MG63 (cell line): ENCODE results near the gene C2CD5. TPM values are rescaled to one million over a fixed set of nuclear protein-coding genes. Genes with fewer than 3 reads are reported as not detected.

Experiments used
- DNase-seq: peaks from one replicate; pipeline ENCODE4 v3.0.0-alpha.2; 2020
- H3K27me3 ChIP-seq: fragments of 250-450 bp; sonication (Bioruptor Pico); 2 replicates; pipeline ENCODE4 v1.5.1; 2020; ENCODE audit warnings: mild to moderate bottlenecking, moderate library complexity
- H3K36me3 ChIP-seq: fragments of 250-450 bp; sonication (Bioruptor Pico); 2 replicates; pipeline ENCODE4 v1.5.1; 2020; ENCODE audit warnings: mild to moderate bottlenecking, moderate library complexity
- H3K4me3 ChIP-seq: fragments of 250-450 bp; sonication (Bioruptor Pico); 2 replicates; pipeline ENCODE4 v1.5.1; 2020; ENCODE audit warnings: mild to moderate bottlenecking, moderate library complexity
- H3K9me3 ChIP-seq: fragments of 250-450 bp; sonication (Bioruptor Pico); 2 replicates; pipeline ENCODE4 v1.5.1; 2020; ENCODE audit warnings: mild to moderate bottlenecking, moderate library complexity
- total RNA-seq: library from RNA; depleted of rRNA; stranded (reverse); fragments of >200 nt; shearing (Covaris generic); gene quantifications from 2 replicates; pipeline ENCODE4 v1.2.3, GENCODE V29; 2014; ENCODE audit warnings: low replicate concordance; rRNA removed

C2CD5 gene
- total RNA-seq, 1 experiment from 2014 or later, result 13.1 TPM

DNA sequence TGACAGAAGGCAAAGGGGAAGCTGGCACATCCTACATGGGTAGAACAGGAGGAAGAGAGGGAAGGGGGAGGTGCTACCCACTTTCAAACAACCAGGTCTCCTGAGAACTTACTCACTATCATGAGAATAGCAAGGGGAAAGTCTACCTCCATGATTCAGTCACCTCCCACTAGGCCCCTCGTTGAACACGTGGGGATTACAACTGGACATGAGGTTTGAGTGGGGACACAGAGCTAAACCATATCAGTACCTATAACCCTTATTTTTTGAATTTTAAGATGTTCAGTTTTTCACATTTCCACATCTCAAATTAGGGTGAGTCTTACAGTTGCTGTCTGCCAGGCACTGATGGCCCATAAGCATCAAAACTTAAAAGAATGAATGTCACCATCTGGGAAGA lies 129.6 kb downstream of the C2CD5 start:
- H3K27me3 ChIP-seq, result no peaks in the 10 kb centered on the region
- no peaks in the 10 kb centered on the region for H3K9me3 ChIP-seq
- no peak for DNase-seq
- no peaks in the 10 kb centered on the region for H3K36me3 ChIP-seq
- H3K4me3 ChIP-seq, result no peak overlapping the region

DNA sequence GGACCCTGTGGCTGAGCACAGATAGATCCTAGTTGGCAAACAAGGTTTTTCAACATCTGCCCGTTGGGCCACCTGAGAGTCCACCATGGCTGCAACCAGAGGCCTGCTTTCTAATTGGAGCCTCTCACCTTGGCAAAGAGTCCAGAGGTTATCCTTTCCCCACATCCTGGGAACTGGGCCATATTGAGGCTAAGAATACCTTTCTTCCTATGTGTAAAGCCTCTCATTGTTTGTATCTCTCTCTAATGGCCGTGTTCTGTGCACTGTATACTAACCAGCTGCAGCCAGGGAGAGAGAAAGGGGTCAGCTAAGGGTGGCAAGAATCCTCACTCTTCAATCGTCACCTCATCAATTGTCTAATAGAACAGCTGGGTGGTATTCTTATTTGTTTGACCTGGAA lies 130.8 kb downstream of the C2CD5 start:
- H3K9me3 ChIP-seq, result no peaks in the 10 kb centered on the region
- H3K36me3 ChIP-seq, result no peaks in the 10 kb centered on the region
- DNase-seq, result no peak
- no peak overlapping the region for H3K4me3 ChIP-seq
- H3K27me3 ChIP-seq, result no peaks in the 10 kb centered on the region

DNA sequence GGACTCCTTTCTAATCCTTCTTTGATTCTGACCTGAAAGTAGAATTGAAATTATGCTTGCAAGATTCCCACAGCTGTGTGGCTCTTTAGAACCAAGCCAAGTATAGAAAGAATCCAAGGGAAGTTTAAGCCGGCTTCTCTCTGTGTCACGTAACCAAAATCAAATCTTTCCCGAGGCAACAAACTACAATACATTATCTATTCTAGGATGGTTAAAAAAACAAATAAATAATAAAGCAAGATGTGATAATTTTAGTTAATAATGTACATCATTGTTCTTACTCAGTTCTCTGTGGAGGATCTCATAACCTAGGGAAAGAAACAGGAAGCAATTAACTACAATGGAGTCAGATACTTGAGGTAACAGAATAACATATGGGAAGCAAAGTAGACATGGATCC lies 131.8 kb downstream of the C2CD5 start:
- no peak for DNase-seq
- no peaks in the 10 kb centered on the region for H3K36me3 ChIP-seq
- H3K27me3 ChIP-seq, result no peaks in the 10 kb centered on the region
- no peak overlapping the region for H3K4me3 ChIP-seq
- H3K9me3 ChIP-seq, result no peaks in the 10 kb centered on the region

DNA sequence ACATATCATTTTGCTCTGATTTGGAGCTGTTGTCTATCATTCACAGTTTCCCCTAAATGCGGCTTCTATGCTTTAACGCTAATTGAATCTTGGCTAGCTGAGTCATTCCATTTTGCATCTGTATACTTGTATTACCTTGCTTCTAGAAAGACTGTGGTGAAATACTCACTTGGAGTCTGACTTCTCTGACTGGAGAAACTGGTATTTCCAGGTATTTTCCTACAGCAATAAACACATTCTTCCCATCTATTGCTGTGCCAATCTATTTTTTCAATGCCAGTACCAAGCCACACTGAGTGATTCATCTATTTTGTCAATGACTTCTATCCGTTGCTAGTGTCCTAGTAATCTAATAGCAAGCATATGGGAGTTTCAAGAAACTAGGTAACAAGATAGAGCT lies 133.9 kb downstream of the C2CD5 start:
- Histone ChIP-seq H3K4me3 (no peak overlapping the region), H3K9me3 (no peaks in the 10 kb centered on the region), H3K36me3 (no peaks in the 10 kb centered on the region), H3K27me3 (no peaks in the 10 kb centered on the region)
- DNase-seq, result no peak

DNA sequence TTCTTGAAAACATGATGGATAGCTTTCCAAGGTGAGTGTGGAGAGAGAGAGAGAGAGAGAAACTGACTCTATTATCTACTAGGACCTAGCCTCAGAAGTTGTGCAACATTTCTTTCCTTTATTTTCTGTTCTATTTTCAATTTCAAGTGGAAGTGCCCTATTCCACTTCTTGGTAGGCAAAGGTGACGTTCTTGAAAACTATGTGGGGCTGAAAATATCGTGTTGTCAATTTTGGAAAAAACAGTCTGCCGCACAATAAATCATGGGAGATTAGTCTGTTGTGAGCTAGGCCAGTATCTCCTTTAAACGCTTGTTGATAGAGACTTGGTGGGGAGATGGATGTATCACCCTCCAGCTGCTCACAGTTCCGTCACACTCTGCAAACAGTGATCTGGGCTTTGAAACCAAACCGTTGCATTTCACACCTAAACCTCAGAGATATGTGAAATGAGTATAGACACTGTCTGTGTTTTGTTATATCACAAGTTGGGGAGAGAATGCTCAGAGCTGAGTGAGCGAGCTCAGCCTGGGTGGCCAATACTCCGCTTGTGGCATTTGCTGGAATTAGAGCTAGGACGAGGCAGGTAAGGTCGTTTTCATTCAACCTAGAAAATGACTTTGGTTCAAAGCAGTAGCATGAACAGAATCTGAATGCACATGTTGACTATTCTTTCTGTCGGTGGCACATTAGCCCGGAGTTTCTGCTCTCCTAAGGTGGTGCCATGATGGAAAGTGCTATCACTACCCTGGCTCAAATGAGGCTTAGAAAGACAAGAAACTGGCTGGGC lies 134.8 kb downstream of the C2CD5 start:
- Histone ChIP-seq H3K9me3 (no peaks in the 10 kb centered on the region), H3K4me3 (no peak overlapping the region), H3K36me3 (no peaks in the 10 kb centered on the region), H3K27me3 (no peaks in the 10 kb centered on the region)
- DNase-seq, result no peak

DNA sequence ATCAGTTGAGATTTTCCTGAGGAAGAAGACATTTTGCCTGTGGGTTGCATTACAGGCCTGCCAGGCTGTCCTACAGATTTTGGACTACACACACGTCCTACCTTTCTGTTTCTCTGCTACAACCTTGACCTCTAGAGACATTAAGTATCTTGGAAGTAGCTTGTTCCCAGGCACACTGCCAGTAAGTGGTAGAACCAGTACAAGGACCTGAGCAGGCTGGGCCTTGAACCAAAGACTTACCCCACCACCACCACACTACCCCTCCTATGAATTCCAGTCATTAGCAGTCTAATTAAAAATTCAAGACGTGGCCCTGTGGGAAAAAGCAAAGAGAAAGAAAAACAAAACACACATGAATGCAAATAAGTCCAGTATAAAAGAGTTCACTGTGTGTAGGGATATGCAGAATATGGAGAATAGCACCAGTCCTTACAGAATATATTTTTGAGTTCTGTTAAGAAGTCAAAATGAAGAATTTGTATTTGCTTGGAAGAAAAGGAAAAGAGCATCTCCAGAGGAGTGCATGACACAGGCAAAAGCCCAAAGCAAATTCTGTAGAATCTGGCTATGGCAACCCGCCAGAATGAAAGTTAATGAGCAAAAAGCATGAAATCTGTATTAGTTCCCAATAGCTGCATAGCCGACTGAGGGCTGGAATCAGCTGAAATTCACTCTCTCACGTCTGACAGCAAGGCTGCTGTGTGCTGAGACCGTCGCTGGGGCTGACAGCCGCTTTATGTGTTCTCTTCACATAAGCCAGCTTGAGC lies 135.5 kb downstream of the C2CD5 start:
- Histone ChIP-seq H3K27me3 (no peaks in the 10 kb centered on the region), H3K9me3 (no peaks in the 10 kb centered on the region), H3K4me3 (no peak overlapping the region), H3K36me3 (no peaks in the 10 kb centered on the region)
- DNase-seq, result no peak

DNA sequence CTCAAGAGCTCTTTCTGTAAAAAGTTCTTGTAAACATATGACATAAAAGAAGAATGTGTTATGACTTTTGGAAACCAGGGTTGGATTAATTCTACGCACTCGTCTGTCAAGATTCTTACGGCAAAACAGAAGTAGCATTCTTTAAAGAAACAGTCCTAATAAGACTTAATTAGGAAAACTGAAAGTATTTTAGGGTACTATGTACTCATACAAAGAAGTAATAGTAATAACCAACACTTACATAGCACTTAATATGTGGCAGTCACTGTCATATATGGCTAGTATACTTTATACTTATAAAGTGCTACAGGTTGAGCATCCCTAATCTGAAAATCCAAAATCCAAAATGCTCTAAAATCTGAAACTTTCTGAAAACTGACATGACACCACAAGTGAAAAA lies 136.9 kb downstream of the C2CD5 start:
- no peaks in the 10 kb centered on the region for H3K36me3 ChIP-seq
- DNase-seq, result no peak
- no peaks in the 10 kb centered on the region for H3K27me3 ChIP-seq

DNA sequence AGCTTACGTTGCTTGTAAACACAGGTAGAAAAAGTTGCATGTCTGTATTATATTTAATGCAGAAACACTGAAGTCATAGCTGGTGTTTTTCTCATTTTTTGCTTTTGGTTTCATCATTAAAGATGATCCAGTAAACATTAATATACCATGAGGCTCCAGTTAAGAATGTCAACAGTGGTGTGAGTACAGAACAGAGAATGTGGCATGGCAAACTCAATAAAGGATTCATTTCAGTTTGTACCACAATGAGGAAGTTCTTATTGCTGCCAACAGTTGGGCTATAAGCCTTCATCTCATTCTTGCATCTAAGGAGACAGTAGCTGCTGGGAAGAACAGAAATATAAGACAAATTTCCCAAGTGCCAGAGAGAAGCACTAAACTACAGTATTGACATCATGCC lies 137.7 kb downstream of the C2CD5 start:
- Histone ChIP-seq H3K4me3 (no peak overlapping the region), H3K36me3 (no peaks in the 10 kb centered on the region), H3K27me3 (no peaks in the 10 kb centered on the region), H3K9me3 (no peaks in the 10 kb centered on the region)
- no peak for DNase-seq

More for the DNA sequence above, 136.9 kb downstream of the C2CD5 start:
- Histone ChIP-seq H3K4me3 (no peak overlapping the region), H3K9me3 (no peaks in the 10 kb centered on the region)

DNA sequence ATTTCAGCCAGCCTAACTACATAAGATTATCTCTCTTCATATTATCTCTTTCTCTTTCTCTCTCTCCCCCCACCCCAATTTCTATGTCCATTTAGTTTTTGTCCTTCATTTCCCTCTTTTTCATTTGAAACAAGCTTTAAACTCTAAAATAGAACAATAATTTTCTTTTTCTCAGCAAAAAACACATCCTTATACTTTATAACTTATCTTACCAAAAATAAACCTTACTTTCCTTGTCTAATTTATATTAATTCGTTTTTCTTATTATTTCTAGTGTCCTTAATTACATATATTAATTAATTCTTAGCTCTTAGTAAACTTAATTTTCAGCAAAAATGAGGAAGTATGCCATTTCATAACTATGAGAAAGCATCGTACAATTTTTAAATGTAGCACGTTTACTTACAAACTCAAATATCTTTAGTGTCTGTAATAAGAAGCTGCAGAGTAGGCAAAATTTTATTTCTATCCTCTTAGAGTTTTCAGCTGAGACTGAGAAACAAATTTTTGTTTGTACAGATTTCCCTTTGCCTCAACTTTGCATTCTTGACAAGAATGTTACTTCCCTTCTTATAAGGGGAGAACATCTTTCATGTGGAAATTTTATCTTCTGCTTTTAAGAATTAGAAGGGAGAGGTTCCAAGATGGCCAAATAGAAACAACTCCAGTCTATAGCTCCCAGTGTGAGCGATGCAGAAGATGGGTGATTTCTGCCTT lies 144.7 kb downstream of the C2CD5 start:
- no peak for DNase-seq
- Histone ChIP-seq H3K36me3 (no peaks in the 10 kb centered on the region), H3K27me3 (no peaks in the 10 kb centered on the region), H3K9me3 (peaks cover 2% of the 10 kb centered on the region), H3K4me3 (no peak overlapping the region)

Other genes with a start within 250 kb of the C2CD5 start
- gene ST8SIA1, start 209.8 kb downstream of the C2CD5 start, total RNA-seq, result 0.20 TPM in 1 of 2 replicates, not detected in the other
- 8.5 and 11.0 TPM in 2 replicates for gene ETNK1, start 80.6 kb upstream of the C2CD5 start, total RNA-seq